GM23248 (cell line): Measurements from ENCODE around the gene KDM8.

ENCODE experiments used
- EZH2 ChIP-seq: fragments of 200-600 bp; sonication (generic); IDR thresholded peaks from 2 replicates; pipeline ENCODE4 v1.6.1; 2018; ENCODE audit warnings: antibody characterized with exemption, mild to moderate bottlenecking; ENCODE audit not compliant: insufficient read depth, poor library complexity, severe bottlenecking
- EZH2phosphoT487 ChIP-seq: fragments of 200-600 bp; sonication (generic); IDR thresholded peaks from 2 replicates; pipeline ENCODE4 v1.6.1; 2018; ENCODE audit warnings: antibody characterized with exemption, moderate library complexity, mild to moderate bottlenecking, low read depth; ENCODE audit not compliant: insufficient read depth

DNA sequence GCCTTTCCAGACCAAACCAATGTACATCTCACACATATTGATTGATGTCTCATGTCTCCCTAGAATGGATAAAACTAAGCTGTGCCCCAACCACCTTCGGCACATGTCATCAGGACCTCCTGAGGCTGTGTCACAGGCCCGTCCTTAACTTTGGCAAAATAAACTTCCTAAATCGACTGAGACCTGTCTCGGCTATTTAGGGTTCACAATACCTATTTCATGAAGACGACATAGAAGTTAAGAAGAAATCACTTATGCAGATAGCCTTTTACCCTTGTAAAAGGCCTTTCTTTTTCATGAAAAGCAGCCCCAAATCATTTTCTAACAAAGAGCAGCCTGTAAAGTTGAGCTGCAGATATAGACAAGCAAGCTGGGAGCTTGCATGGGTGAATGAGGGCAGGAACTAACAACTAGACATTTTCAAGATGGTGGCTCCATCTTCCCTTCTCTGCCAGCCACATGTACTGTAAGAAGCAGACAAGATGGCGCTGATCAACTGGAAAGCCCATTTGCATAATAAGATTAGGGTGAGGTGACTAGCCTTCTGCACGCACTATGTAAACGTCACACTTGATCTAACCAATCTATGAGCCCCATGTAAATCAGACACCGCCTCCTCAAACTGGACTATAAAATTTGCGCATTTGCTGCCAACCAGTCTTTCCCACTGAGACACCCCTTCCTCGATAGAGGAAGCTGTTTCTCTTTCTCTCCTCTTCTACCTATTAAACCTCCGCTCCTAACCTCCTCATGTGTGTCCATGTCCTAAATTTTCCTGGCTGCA is 4.7 kb upstream of the KDM8 start:
- no peak for TF ChIP-seq EZH2
- no peak for TF ChIP-seq EZH2phosphoT487
